GM18508 (cell line): ENCODE results near the gene ARHGAP6.
"Not testable (repeated sequence)": the region's sequence is repeated elsewhere in the genome, so short reads cannot be mapped to it uniquely, and the experiment has no call there.

ENCODE experiments used
- ATAC-seq: cut with Tn5 transposase; IDR thresholded peaks from one replicate; pipeline ENCODE4 v1.9.1; 2021; ENCODE audit warnings: moderate number of reproducible peaks; ENCODE audit not compliant: insufficient read depth, unreplicated experiment

Gene ARHGAP6

GRCh38 chrX:11578301-11578700 lies 87.4 kb downstream of the ARHGAP6 start:
- ATAC-seq = not testable (repeated sequence)

- ATAC-seq = no peak
Measured at GRCh38 chrX:11577603-11578002, 88.1 kb downstream of the ARHGAP6 start.

GRCh38 chrX:11575332-11575731 lies 90.4 kb downstream of the ARHGAP6 start:
- no peak for ATAC-seq

- no peak for ATAC-seq
Measured at GRCh38 chrX:11567528-11568220, 98.0 kb downstream of the ARHGAP6 start.

- ATAC-seq = no peak
Measured at GRCh38 chrX:11566789-11567188, 98.9 kb downstream of the ARHGAP6 start.

GRCh38 chrX:11566173-11566572 lies 99.5 kb downstream of the ARHGAP6 start:
- no peak for ATAC-seq

- no peak for ATAC-seq
Measured at GRCh38 chrX:11564546-11564945, 101.2 kb downstream of the ARHGAP6 start.

GRCh38 chrX:11562570-11562969 lies 103.2 kb downstream of the ARHGAP6 start:
- ATAC-seq = no peak

GRCh38 chrX:11558972-11559371 lies 106.7 kb downstream of the ARHGAP6 start:
- no peak for ATAC-seq

GRCh38 chrX:11557120-11557519 lies 108.6 kb downstream of the ARHGAP6 start:
- ATAC-seq = no peak

GRCh38 chrX:11555759-11556158 lies 110.0 kb downstream of the ARHGAP6 start:
- ATAC-seq = no peak

- ATAC-seq = no peak
Measured at GRCh38 chrX:11553594-11553993, 112.1 kb downstream of the ARHGAP6 start.

- ATAC-seq = no peak
Measured at GRCh38 chrX:11551151-11551550, 114.6 kb downstream of the ARHGAP6 start.

- no peak for ATAC-seq
Measured at GRCh38 chrX:11546917-11547316, 118.8 kb downstream of the ARHGAP6 start.

- ATAC-seq = no peak
Measured at GRCh38 chrX:11543249-11543648, 122.5 kb downstream of the ARHGAP6 start.

GRCh38 chrX:11541510-11541909 lies 124.2 kb downstream of the ARHGAP6 start:
- no peak for ATAC-seq

GRCh38 chrX:11540532-11541377 lies 125.0 kb downstream of the ARHGAP6 start:
- ATAC-seq = peak; percentile 70

- ATAC-seq = no peak
Measured at GRCh38 chrX:11537141-11537540, 128.6 kb downstream of the ARHGAP6 start.

GRCh38 chrX:11535156-11535919 lies 130.4 kb downstream of the ARHGAP6 start:
- no peak for ATAC-seq

- peak; percentile 87 for ATAC-seq
Measured at GRCh38 chrX:11533199-11533651, 132.5 kb downstream of the ARHGAP6 start.
